Activated effector memory CD4-positive, alpha-beta T cell treated with anti-CD3 and anti-CD28 coated beads, Interleukin-2, amount 50 U/mL, for 16 hours (primary cell): ENCODE measurements around the gene SEMA4C.
A peak's percentile ranks its signal among the peaks of the same experiment; 100 is the strongest.

Experiments
- DNase-seq: peaks from one replicate; pipeline ENCODE4 v3.0.0-alpha.2; 2020

SEMA4C gene

DNA sequence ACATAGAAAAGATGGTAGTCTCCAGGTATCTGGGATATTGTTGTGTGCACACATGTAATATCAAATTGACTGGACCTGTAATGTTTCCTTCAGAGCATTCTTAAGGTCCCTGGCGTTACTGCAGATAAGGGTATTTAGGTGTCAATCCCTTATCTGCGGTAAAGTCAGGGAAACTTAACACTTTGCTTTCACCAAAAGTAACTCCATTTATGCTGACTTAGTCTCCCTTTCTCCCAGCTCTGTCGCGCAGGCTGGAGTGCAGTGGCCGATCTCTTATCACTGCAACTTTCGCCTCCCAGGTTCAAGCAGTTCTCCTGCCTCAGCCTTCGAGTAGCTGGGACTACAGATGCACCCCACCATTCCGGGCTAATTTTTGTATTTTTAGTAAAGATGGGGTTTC is 52.0 kb downstream of the SEMA4C start:
- DNase-seq, result no peak

DNA sequence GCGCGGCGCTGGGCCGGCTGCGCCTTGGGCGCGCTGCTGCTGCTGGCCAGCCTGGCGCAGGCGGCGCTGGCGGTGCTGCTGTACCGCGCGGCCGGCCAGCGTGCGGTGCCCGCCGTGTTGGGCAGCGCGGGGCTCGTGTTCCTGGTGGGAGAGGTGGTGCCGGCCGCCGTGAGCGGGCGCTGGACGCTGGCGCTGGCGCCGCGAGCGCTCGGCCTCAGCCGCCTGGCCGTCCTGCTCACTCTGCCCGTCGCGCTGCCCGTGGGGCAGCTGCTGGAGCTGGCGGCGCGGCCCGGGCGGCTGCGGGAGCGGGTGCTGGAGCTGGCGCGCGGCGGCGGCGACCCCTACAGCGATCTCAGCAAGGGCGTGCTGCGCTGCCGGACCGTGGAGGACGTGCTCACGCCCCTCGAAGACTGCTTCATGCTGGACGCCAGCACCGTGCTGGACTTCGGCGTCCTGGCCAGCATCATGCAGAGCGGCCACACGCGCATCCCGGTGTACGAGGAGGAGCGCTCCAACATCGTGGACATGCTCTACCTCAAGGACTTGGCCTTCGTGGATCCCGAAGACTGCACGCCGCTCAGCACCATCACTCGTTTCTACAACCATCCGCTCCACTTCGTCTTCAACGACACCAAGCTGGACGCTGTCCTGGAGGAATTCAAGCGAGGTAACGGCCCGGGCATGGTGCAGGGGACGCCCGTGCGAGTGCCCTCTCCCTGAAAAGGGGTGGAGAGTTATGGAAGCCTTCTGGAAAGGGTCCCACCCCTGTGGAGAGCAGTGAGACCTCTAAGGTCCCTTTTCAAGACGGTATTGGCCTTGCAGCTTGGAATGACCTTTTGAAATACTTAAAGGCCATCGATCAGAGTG is 52.8 kb downstream of the SEMA4C start:
- DNase-seq, result no peak

DNA sequence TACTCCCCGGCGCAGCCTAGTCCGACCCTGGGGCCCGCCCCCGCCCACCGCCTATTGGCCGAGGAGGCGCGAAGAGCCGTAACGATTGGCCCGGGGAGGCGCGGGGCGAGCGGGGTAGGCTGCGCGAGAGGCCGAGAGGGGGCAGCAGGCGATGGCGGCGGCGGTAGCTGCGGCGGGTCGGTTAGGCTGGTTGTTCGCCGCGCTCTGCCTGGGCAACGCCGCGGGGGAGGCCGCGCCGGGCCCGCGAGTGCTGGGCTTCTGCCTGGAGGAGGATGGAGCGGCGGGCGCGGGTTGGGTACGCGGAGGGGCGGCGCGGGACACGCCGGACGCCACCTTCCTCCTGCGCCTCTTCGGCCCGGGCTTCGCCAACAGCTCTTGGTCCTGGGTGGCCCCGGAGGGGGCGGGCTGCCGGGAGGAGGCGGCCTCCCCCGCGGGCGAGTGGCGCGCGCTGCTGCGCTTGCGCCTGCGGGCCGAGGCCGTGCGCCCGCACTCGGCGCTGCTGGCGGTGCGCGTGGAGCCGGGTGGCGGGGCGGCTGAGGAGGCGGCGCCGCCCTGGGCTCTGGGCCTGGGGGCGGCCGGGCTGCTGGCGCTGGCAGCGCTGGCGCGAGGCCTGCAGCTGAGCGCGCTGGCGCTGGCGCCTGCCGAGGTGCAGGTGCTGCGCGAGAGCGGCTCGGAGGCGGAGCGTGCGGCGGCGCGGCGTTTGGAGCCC is 53.6 kb downstream of the SEMA4C start, which contains the start of gene CNNM3:
Gene CNNM3, plus strand, starts transcription at position 142 of the 709 bp plus-strand sequence. Its CDS starts 10 bp downstream, at position 152.
- DNase-seq, result peak; percentile 99

DNA sequence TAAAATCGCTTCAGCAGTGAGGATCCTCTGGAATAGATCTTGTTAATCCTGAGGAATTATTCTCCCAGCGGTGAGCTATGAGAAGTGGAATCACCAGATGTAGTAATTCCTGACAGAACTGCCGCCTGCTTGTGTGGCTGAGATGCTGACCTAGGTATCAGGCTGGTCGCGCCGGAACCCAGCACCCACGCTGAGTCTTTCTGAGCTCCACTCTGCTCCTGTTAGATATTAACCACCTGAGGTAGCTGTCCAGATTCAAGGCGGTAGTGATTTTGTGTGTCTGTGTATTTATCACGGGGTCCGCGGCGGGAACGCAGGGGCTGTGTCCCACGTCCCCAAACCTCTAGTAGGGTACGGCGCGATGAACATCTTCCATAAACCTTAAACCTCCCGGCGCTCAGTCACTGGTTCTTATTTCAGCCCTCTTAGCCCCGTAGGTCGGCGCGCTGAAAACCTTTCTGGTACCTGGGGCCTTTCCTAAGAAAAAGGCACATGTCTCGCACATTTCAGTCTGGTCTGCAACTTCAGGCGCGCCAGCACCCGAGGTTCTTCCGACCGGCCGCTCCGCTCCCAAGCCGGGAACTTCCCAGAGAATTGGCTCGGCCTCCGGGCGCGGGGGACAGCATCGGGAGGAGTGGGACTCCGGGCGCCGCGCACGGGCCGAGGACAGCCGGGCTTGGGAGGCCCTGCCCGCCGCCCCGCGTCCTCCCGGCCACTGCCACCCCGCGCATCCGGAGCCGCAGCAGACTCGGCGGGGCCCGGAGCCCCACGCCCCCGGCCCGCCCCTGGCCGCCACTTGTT is 54.4 kb downstream of the SEMA4C start:
- no peak for DNase-seq

DNA sequence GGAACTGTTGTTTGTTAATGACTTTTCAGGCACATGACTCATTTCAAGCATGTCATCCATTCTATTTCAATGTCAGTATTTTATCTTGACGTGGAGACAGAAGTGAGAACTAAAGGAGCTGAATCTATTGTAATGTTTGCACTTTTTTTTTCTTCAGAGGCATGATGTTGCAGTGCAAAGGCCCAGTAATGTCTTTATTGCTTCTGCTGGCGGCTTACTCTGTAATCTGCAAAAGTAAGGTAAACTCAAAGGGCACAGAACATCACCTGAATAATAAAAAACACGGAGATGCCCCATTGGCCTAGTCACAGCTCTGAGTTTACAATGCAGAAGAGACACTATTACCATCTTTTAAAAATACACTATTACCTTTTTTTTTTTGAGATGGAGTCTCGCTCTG is 56.2 kb downstream of the SEMA4C start:
- no peak for DNase-seq

DNA sequence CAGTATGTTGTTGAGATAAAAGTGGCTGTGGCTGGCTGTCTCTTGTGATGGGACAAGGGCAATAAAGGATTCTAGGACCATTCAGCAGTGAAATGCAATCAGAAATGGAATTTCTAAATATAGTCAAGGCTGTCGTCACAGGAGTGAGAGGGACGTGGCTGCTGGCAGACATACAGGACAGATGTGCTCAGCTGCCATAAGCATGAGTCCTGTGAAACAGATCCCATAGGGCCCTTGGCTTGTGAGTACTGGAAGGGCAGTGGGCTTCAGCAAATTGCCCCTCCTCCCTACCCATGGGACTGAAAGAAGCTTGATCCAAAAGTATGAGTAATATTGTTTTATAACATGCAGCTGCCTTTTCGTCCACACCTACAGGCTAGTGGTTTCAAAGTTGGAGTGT is 58.0 kb downstream of the SEMA4C start:
- no peak for DNase-seq

DNA sequence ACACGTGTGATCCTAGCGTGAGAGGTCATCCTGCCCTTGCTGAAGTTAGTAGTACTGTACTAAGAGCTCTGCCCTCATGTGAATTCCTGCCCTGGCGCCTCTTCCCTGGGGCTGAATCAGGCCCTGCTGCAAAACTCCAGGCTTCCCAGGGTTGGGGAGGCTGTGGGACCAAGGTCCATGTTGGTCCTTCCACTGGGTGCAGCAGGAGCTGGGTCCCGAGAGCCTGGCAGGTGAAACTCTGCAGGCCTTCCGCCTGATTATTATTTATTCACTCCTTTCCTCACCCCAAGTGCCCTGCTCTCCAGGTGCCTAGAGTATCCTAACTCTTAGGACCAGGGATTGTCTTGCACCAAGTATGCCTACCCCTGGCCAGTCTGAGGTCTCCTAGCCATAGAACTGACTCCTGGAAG is 59.1 kb downstream of the SEMA4C start:
- no peak for DNase-seq

DNA sequence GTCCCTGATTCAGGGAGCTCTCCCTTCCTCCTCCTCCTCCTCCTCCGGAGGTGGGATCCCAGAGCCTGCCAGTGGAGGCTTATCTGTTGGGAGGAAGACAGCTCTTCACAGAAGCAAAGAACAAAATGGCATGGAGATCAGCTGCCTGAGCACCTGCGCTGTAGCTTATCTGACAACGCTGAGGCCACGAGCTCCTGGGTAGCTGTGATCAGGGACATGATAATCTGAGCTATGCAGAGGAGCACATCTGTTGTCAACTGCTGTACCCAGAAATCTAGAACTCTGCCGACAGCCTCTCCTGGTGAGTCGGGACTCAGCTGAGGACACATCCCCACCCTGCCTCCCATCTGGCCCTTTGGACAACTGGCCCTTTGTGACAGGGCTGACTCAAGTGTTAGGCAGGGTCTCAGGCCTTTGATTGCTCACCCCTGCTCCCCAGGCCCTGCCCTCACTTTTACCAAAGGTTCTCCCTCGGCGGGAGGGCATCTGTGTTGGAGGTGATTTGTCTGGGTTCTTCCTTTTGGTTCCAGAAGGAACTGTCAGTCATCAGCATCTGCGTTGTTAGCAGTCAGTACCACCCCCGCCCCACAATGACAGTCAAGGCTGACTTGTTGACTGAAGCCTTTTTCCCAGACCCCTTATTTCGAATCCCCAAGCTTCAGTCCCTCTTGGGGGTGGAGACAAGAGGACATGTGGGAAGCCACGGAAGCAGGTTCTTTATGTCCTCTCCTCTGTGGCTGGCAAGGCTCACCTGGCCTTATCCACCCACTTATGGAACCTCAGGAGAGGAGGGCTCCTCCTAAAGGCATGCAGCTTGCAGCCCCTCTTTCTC is 59.7 kb downstream of the SEMA4C start:
- no peak for DNase-seq
